ENCODE measurements around the gene PELI2.

- TF ChIP-seq CTCF (IDR thresholded peaks at IDR 0.05) (no peak), ZFX (IDR thresholded peaks at IDR 0.05; ENCODE audit: borderline replicate concordance) (no peak)
These were observed 49.9 kb downstream of the PELI2 start for GRCh38 chr14:56168007-56168616.

Measured in 22Rv1 (cell line).